Epithelial cell of proximal tubule (primary cell): ENCODE results near the gene SCN4B. TPM values are rescaled to one million over a fixed set of nuclear protein-coding genes. Genes with fewer than 3 reads are reported as not detected.

Source experiments
- DNase-seq: peaks from one replicate; pipeline ENCODE4 v3.0.0-alpha.2; 2011; ENCODE audit warnings: low read depth
- H3K4me3 ChIP-seq: 2 replicates; pipeline ENCODE4 v1.5.1; 2011; ENCODE audit warnings: low read depth, mild to moderate bottlenecking, low read length
- CTCF ChIP-seq: conservative IDR thresholded peaks from 2 replicates; pipeline ENCODE4 v1.5.1; 2012; ENCODE audit warnings: low read depth, mild to moderate bottlenecking, low read length
- total RNA-seq: library from RNA; depleted of rRNA; stranded (reverse); fragments of >200 nt; gene quantifications from 2 replicates; pipeline ENCODE4 v1.2.3, GENCODE V29; 2015

The SCN4B gene
- total RNA-seq, 1 donor from 2014 or later, result under 0.01 TPM

DNA sequence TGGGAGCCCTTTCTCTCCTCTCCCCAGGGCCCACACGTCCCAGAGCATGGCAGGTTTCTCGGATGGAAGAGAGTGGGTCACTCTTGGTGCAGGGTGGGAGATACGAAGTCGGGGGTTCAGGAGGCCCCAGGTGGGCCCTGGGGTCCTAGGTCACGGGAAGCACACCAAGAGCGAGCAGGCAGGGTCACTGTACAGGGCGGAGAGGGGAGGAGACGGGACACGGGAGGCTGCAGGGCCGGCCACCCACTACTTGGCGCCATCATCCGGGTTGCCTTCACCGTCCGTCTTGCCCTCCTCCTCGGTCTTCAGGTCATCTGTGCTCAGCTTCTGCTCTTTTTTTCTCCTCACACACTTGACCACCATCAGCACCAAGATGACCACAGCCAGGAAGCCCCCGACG, 14.0 kb upstream of the SCN4B start:
- TF ChIP-seq CTCF, result no peak
- H3K4me3 ChIP-seq, result no peak overlapping the region
- no peak for DNase-seq

- H3K4me3 ChIP-seq, result no peak overlapping the region
- no peak for DNase-seq
- TF ChIP-seq CTCF, result no peak
Measured at GRCh38 chr11:118164885-118165284, 12.3 kb upstream of the SCN4B start.

- DNase-seq, result no peak
- no peak for TF ChIP-seq CTCF
- H3K4me3 ChIP-seq, result no peak overlapping the region
Measured at GRCh38 chr11:118163494-118163893, 10.9 kb upstream of the SCN4B start.

- H3K4me3 ChIP-seq, result no peak overlapping the region
- TF ChIP-seq CTCF, result no peak
- DNase-seq, result no peak
Measured at GRCh38 chr11:118162846-118163245, 10.2 kb upstream of the SCN4B start.

GRCh38 chr11:118161786-118162185, 9.2 kb upstream of the SCN4B start:
- H3K4me3 ChIP-seq, result no peak overlapping the region
- DNase-seq, result no peak
- no peak for TF ChIP-seq CTCF

GRCh38 chr11:118157186-118157895, 4.7 kb upstream of the SCN4B start:
- no peak for DNase-seq
- no peak for TF ChIP-seq CTCF
- no peak overlapping the region for H3K4me3 ChIP-seq

DNA sequence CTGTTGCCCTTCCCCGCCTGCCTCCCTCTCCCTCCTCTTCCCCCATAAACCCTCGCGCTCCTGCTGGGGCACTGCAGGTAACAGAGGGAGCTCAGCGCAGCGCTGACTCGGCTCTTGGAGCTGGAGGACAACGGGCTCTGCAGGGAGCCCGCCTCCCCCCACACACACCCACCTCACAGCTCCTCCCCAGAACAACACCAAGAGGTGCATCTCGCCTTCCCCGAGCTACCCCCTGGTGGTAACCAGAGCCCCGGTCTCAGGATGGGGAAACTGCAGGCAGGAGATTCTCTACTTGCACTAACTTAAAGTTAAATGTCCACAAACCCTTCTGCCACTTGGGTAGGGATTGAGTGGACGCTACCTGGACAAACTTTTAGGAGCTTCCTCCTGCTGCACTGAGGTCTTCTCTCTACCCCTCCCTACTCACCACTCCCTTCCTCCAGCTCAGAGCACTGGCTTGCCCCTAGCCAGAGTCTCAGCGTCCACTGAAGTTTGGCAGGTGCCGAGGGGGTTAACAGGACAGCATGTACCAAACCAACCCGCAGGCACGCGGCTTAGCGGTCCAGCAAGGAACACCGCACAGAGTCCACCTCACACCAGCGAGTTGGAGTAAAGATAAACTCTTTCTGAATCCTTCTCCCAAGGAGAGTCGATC, 4.0 kb upstream of the SCN4B start:
- TF ChIP-seq CTCF, result no peak
- H3K4me3 ChIP-seq, result no peak overlapping the region
- DNase-seq, result no peak
